HepG2 (cell line): Measurements from ENCODE around the gene RPS2. TPM values are rescaled to one million over a fixed set of nuclear protein-coding genes. Genes with fewer than 3 reads are reported as not detected.
A peak's percentile ranks its signal among the peaks of the same experiment; 100 is the strongest.

Source experiments
- CREM ChIP-seq, 2 experiments: sonication (generic) in 1 of 2; formaldehyde crosslinking in 1 of 2; IDR thresholded peaks; 2 replicates each; pipeline versions ENCODE4 v1.4.0 to v1.6.1; 2016 to 2020; ENCODE audit warnings: antibody characterized with exemption in 1 of 2, mild to moderate bottlenecking in 1 of 2, missing genetic modification reagents in 1 of 2
- ETV5 ChIP-seq: IDR thresholded peaks from 2 replicates; pipeline ENCODE4 v1.6.1; 2018; ENCODE audit warnings: missing biosample characterization, missing genetic modification reagents, inconsistent platforms, borderline replicate concordance
- JUNB ChIP-seq: sonication (generic); formaldehyde crosslinking; IDR thresholded peaks from 2 replicates; pipeline ENCODE4 v1.8.0; 2022; ENCODE audit warnings: missing genetic modification reagents, mild to moderate bottlenecking, borderline replicate concordance
- PRMT3 ChIP-seq: sonication (generic); formaldehyde crosslinking; IDR thresholded peaks from 2 replicates; pipeline ENCODE4 v1.8.1; 2022; ENCODE audit warnings: low read depth, mild to moderate bottlenecking, moderate library complexity, missing genetic modification reagents, borderline replicate concordance
- RFXAP ChIP-seq: sonication (generic); formaldehyde crosslinking; IDR thresholded peaks from 2 replicates; pipeline ENCODE4 v1.4.0; 2020; ENCODE audit warnings: missing genetic modification reagents, borderline replicate concordance
- SATB2 ChIP-seq: sonication (generic); formaldehyde crosslinking; IDR thresholded peaks from 2 replicates; pipeline ENCODE4 v1.5.0; 2020; ENCODE audit warnings: missing genetic modification reagents
- ZNF652 ChIP-seq: IDR thresholded peaks from 2 replicates; pipeline ENCODE4 v1.6.1; 2016; ENCODE audit warnings: low read depth, borderline replicate concordance
- ZNF674 ChIP-seq: sonication (generic); formaldehyde crosslinking; IDR thresholded peaks from 2 replicates; pipeline ENCODE4 v1.5.0; 2020; ENCODE audit warnings: low read depth, mild to moderate bottlenecking, missing genetic modification reagents
- ZNF747 ChIP-seq: sonication (generic); formaldehyde crosslinking; IDR thresholded peaks from 2 replicates; pipeline ENCODE4 v1.8.1; 2023; ENCODE audit warnings: missing genetic modification reagents, mild to moderate bottlenecking, borderline replicate concordance
- polyA plus RNA-seq, 8 experiments: library from polyadenylated mRNA; depleted of rRNA in 3 of 8; stranded (reverse) in 7 of 8; unstranded in 1 of 8; fragments of >200 nt; fragmentation: Illumina TruSeq in 4 of 8; extraction: Trizol in 4 of 8; gene quantifications; 2 replicates each; pipeline versions ENCODE4 v1.2.1 to v1.2.3, GENCODE V29; 2011 to 2016; ENCODE audit warnings: low read depth in 4 of 8, missing spikeins in 1 of 8, mixed read lengths in 1 of 8; ENCODE audit not compliant: insufficient read depth in 1 of 8
- total RNA-seq, 5 experiments: library from RNA; depleted of rRNA; stranded (reverse); fragments of >200 nt; fragmentation: Illumina TruSeq; extraction: Trizol; gene quantifications; 2 replicates each; pipeline ENCODE4 v1.2.3, GENCODE V29; 2016; ENCODE audit warnings: low read depth in 1 of 5
- TF ChIP-seq, protein P1 (sequence below): sonication (generic); formaldehyde crosslinking; IDR thresholded peaks from 2 replicates; pipeline ENCODE4 v1.5.0; 2020; ENCODE audit warnings: missing genetic modification reagents
- TF ChIP-seq, protein P2 (sequence below): sonication (generic); formaldehyde crosslinking; IDR thresholded peaks from 2 replicates; pipeline ENCODE4 v1.4.0; 2020; ENCODE audit warnings: mild to moderate bottlenecking, missing genetic modification reagents
- TF ChIP-seq, protein P3 (sequence below): sonication (generic); formaldehyde crosslinking; IDR thresholded peaks from 2 replicates; pipeline ENCODE4 v1.4.0; 2020; ENCODE audit warnings: missing genetic modification reagents
- TF ChIP-seq, protein P4 (sequence below): sonication (generic); formaldehyde crosslinking; IDR thresholded peaks from 2 replicates; pipeline ENCODE4 v1.5.0; 2020; ENCODE audit warnings: missing genetic modification reagents

The RPS2 gene
- total and polyA plus RNA-seq, 2 of the 13 experiments (the other 11 are each of a cell fraction or from before 2014, with no cell fraction given): 1,908 to 4,514 TPM

DNA sequence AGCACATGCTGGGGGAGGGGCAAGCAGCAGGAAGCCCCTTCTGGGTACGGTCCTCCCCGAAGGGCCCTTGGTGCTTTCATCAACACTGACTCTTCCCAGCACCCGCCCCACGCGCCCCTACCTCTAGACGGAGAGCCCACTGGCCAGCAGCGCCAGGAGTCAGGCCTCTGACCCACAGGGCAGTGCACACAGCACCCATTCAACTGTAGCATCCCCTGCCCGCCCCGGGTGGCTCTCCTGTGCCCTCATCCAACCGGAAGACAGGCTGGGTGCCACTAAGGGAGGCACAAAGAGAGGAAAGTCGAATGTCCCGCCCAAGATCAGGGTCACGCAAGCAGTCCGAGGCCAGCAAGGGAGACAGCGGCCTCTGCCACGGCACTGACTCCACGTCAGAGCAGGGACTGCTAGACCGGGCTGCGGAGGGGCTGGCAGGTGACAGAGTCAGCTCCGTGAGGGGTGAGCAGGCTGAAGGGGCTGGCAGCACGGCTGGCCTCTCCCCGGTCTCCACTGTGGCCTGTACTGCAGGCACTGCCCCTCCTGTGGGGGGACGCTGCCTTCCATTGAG, 31.4 kb downstream of the RPS2 start (continued):
- TF ChIP-seq RFXAP: no peak
- no peak for TF ChIP-seq JUNB (CRISPR knock-in tag)
- peak; percentile 32; the same call in 1 of the 2 replicates for TF ChIP-seq ETV5
- TF ChIP-seq, protein P1, sequence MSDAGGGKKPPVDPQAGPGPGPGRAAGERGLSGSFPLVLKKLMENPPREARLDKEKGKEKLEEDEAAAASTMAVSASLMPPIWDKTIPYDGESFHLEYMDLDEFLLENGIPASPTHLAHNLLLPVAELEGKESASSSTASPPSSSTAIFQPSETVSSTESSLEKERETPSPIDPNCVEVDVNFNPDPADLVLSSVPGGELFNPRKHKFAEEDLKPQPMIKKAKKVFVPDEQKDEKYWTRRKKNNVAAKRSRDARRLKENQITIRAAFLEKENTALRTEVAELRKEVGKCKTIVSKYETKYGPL (CRISPR knock-in tag): no peak
- TF ChIP-seq, protein P2, sequence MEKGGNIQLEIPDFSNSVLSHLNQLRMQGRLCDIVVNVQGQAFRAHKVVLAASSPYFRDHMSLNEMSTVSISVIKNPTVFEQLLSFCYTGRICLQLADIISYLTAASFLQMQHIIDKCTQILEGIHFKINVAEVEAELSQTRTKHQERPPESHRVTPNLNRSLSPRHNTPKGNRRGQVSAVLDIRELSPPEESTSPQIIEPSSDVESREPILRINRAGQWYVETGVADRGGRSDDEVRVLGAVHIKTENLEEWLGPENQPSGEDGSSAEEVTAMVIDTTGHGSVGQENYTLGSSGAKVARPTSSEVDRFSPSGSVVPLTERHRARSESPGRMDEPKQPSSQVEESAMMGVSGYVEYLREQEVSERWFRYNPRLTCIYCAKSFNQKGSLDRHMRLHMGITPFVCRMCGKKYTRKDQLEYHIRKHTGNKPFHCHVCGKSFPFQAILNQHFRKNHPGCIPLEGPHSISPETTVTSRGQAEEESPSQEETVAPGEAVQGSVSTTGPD (CRISPR knock-in tag): no peak
- no peak for TF ChIP-seq PRMT3 (CRISPR knock-in tag)
- TF ChIP-seq, protein P3, sequence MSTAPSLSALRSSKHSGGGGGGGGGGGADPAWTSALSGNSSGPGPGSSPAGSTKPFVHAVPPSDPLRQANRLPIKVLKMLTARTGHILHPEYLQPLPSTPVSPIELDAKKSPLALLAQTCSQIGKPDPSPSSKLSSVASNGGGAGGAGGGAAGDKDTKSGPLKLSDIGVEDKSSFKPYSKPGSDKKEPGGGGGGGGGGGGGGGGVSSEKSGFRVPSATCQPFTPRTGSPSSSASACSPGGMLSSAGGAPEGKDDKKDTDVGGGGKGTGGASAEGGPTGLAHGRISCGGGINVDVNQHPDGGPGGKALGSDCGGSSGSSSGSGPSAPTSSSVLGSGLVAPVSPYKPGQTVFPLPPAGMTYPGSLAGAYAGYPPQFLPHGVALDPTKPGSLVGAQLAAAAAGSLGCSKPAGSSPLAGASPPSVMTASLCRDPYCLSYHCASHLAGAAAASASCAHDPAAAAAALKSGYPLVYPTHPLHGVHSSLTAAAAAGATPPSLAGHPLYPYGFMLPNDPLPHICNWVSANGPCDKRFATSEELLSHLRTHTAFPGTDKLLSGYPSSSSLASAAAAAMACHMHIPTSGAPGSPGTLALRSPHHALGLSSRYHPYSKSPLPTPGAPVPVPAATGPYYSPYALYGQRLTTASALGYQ: no peak
- no peak for TF ChIP-seq CREM (IDR thresholded peaks at IDR 0.05)
- no peak for TF ChIP-seq CREM (CRISPR knock-in tag; IDR thresholded peaks at IDR 0.05)
- no peak for TF ChIP-seq ZNF674 (CRISPR knock-in tag)
- TF ChIP-seq SATB2 (CRISPR knock-in tag): no peak
- TF ChIP-seq, protein P4, sequence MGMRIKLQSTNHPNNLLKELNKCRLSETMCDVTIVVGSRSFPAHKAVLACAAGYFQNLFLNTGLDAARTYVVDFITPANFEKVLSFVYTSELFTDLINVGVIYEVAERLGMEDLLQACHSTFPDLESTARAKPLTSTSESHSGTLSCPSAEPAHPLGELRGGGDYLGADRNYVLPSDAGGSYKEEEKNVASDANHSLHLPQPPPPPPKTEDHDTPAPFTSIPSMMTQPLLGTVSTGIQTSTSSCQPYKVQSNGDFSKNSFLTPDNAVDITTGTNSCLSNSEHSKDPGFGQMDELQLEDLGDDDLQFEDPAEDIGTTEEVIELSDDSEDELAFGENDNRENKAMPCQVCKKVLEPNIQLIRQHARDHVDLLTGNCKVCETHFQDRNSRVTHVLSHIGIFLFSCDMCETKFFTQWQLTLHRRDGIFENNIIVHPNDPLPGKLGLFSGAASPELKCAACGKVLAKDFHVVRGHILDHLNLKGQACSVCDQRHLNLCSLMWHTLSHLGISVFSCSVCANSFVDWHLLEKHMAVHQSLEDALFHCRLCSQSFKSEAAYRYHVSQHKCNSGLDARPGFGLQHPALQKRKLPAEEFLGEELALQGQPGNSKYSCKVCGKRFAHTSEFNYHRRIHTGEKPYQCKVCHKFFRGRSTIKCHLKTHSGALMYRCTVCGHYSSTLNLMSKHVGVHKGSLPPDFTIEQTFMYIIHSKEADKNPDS (CRISPR knock-in tag): no peak
- TF ChIP-seq ZNF747 (CRISPR knock-in tag): no peak
- no peak for TF ChIP-seq ZNF652 (CRISPR knock-in tag)
